Spleen (tissue), 7 donors: ENCODE results near the gene MATK.

Experiments
- CTCF ChIP-seq, 11 experiments: fragments of 200-600 bp in 7 of 11; fragments of 450-650 bp in 4 of 11; sonication (generic) in 4 of 11; IDR thresholded peaks in 8 of 11; conservative IDR thresholded peaks in 3 of 11; 1 replicate in 7 of 11; 2 replicates in 4 of 11; pipeline versions ENCODE4 v1.4.0 to v1.8.0; 2016 to 2021; ENCODE audit warnings: antibody characterized with exemption in 11 of 11, inconsistent platforms in 4 of 11, mild to moderate bottlenecking in 1 of 11
- POLR2A ChIP-seq, 3 donors: fragments of 450-650 bp; IDR thresholded peaks; one replicate each; pipeline ENCODE4 v1.5.1; 2017; ENCODE audit warnings: antibody characterized with exemption in 3 of 3, mild to moderate bottlenecking in 1 of 3
- donor health status: DM: no; HTN: no; CAD: no; lungs with moderate emphysema.
- donor health status: DM: no; HTN: no; CAD: no.
- donor health status: DM: no; HTN: no; CAD: no.

DNA sequence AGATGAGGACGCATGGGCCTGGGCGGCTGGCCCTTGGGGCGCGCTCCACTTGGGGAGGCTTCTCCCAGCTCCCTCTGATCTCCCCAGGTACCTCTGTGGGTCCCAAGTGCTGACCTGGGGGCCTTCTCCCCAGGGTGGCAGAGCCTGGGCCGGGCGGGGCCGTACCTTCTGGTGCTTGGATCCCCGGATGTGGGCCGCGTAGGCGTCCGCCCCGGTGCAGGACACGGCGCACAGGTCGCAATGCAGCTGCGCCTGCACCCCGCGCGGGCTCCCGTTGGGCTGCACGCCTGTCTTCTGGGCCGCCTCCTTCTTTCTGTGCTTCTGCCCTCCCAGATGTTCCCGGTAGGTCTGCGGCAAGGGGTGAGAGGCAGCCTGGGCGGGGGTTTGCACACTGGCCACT lies 41.1 kb upstream of the MATK start:
- no peak for TF ChIP-seq CTCF (IDR thresholded peaks at IDR 0.05 in 8 of 11, conservative IDR thresholded peaks at IDR 0.05 in 3 of 11)
- TF ChIP-seq POLR2A (IDR thresholded peaks at IDR 0.05) = no peak
